Transverse colon (tissue), 4 donors: ENCODE data around the gene CAT. TPM values are rescaled to one million over a fixed set of nuclear protein-coding genes. Genes with fewer than 3 reads are reported as not detected.

Experiments used
- DNase-seq: peaks from one replicate; pipeline ENCODE4 v3.0.0-alpha.2; 2019
- H3K27ac ChIP-seq, 4 donors: fragments of 200-600 bp; sonication (generic); 2 replicates each; pipeline ENCODE4 v1.5.1; 2016 to 2018; ENCODE audit warnings: inconsistent platforms in 4 of 4
- H3K27me3 ChIP-seq: fragments of 200-600 bp; sonication (generic); 2 replicates; pipeline ENCODE4 v1.5.1; 2017; ENCODE audit warnings: inconsistent platforms
- H3K36me3 ChIP-seq, 4 donors: fragments of 200-600 bp; sonication (generic); 2 replicates each; pipeline ENCODE4 v1.5.1; 2017 to 2019; ENCODE audit warnings: inconsistent platforms in 4 of 4
- H3K4me1 ChIP-seq, 4 donors: fragments of 200-600 bp; sonication (generic); 2 replicates each; pipeline ENCODE4 v1.5.1; 2017 to 2020; ENCODE audit warnings: inconsistent platforms in 4 of 4
- H3K4me3 ChIP-seq, 4 donors: fragments of 200-600 bp; sonication (generic); 1 replicate in 1 of 4; 2 replicates in 3 of 4; pipeline versions ENCODE4 v1.5.1 to v1.6.1; 2017 to 2019; ENCODE audit warnings: inconsistent platforms in 4 of 4
- H3K9me3 ChIP-seq, 2 donors: fragments of 200-600 bp; sonication (generic); 2 replicates each; pipeline ENCODE4 v1.5.1; 2017 to 2019; ENCODE audit warnings: inconsistent platforms in 2 of 2
- EP300 ChIP-seq: sonication (generic); formaldehyde crosslinking; IDR thresholded peaks from one replicate; pipeline ENCODE4 v1.6.1; 2017; ENCODE audit warnings: antibody characterized with exemption, low read depth
- POLR2A ChIP-seq: fragments of 450-650 bp; IDR thresholded peaks from one replicate; pipeline ENCODE4 v1.6.1; 2016; ENCODE audit warnings: antibody characterized with exemption, mild to moderate bottlenecking, moderate library complexity
- POLR2AphosphoS5 ChIP-seq, 3 donors: sonication (generic); formaldehyde crosslinking; IDR thresholded peaks; one replicate each; pipeline ENCODE4 v1.6.1; 2016; ENCODE audit warnings: antibody characterized with exemption in 3 of 3
- WGBS, 2 donors: methylation state at CpG; one replicate each; pipeline ENCODE4 v1.1.5; 2018; ENCODE audit warnings: low coverage in 1 of 2; 5-methylcytosine and 5-hydroxymethylcytosine counted together
- in situ Hi-C, 4 donors: fragments of 200-750 bp; cut with MboI; loops; one replicate each; pipeline versions ENCODE4 v1.15.0 to v1.15.1; 2017; ENCODE audit warnings: low sequenced_read_pairs in 3 of 4, low pct_ligation_motif_present in 1 of 4, low pct_unique_long_range_greater_than_20kb in 1 of 4
- intact Hi-C: fragments of 100-400 bp; cut with DNase I; formaldehyde crosslinking; loops from one replicate; pipeline ENCODE4 v1.15.1; 2023; ENCODE audit warnings: low total_unique reads
- total RNA-seq, 4 donors: library from RNA; depleted of rRNA; stranded (reverse); fragments of >200 nt; gene quantifications; one replicate each; pipeline ENCODE4 v1.1.0, GENCODE V29; 2016
- TF ChIP-seq, protein P1 (sequence below), 5 experiments: fragments of 200-600 bp in 3 of 5; fragments of 450-650 bp in 2 of 5; sonication (generic) in 3 of 5; IDR thresholded peaks; 1 replicate in 2 of 5; 2 replicates in 3 of 5; pipeline ENCODE4 v1.5.1; 2016 to 2017; ENCODE audit warnings: antibody characterized with exemption in 5 of 5, inconsistent platforms in 3 of 5, mild to moderate bottlenecking in 2 of 5, moderate library complexity in 1 of 5

CAT gene
- total RNA-seq, 4 donors from 2014 or later: 81.2 to 168 (median 133) TPM

DNA sequence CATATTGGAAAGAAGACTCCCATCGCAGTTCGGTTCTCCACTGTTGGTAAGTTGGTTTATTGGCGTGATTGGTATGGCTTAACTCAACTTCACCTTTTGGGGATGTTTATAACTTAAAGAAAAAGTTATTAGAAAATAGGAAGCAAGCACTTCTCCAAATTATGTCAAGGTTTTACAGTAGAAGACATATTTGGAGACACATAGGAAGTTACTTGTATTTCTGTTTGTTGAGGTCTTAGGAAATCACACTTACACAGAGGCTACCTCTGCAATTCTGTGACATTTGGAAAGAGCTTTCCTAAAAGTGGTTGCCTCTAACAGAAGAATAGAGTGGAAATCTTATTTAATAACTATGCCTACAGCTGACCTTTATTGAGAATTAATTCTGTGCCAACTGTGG is 12.3 kb downstream of the CAT start:
- no peaks in the 10 kb centered on the region for H3K9me3 ChIP-seq
- no peak overlapping the region for H3K4me3 ChIP-seq
- in situ Hi-C loops: no loop called here
- intact Hi-C loops: no loop called here
- H3K27me3 ChIP-seq: no peaks in the 10 kb centered on the region
- H3K4me1 ChIP-seq: peaks cover 0 to 5% (median 0%) of the 10 kb centered on the region in 4 donors
- WGBS, 2 donors: 94% methylated on average over 3 of the region's 3 CpGs; no CpG with 5 or more reads in 1 of the 2 donors
- no peak overlapping the region for H3K27ac ChIP-seq
- TF ChIP-seq, protein P1, sequence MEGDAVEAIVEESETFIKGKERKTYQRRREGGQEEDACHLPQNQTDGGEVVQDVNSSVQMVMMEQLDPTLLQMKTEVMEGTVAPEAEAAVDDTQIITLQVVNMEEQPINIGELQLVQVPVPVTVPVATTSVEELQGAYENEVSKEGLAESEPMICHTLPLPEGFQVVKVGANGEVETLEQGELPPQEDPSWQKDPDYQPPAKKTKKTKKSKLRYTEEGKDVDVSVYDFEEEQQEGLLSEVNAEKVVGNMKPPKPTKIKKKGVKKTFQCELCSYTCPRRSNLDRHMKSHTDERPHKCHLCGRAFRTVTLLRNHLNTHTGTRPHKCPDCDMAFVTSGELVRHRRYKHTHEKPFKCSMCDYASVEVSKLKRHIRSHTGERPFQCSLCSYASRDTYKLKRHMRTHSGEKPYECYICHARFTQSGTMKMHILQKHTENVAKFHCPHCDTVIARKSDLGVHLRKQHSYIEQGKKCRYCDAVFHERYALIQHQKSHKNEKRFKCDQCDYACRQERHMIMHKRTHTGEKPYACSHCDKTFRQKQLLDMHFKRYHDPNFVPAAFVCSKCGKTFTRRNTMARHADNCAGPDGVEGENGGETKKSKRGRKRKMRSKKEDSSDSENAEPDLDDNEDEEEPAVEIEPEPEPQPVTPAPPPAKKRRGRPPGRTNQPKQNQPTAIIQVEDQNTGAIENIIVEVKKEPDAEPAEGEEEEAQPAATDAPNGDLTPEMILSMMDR (IDR thresholded peaks at IDR 0.05): no peak
- no peak for TF ChIP-seq EP300
- DNase-seq: no peak
- H3K36me3 ChIP-seq: peaks cover 0 to 63% (median 30%) of the 10 kb centered on the region in 4 donors

DNA sequence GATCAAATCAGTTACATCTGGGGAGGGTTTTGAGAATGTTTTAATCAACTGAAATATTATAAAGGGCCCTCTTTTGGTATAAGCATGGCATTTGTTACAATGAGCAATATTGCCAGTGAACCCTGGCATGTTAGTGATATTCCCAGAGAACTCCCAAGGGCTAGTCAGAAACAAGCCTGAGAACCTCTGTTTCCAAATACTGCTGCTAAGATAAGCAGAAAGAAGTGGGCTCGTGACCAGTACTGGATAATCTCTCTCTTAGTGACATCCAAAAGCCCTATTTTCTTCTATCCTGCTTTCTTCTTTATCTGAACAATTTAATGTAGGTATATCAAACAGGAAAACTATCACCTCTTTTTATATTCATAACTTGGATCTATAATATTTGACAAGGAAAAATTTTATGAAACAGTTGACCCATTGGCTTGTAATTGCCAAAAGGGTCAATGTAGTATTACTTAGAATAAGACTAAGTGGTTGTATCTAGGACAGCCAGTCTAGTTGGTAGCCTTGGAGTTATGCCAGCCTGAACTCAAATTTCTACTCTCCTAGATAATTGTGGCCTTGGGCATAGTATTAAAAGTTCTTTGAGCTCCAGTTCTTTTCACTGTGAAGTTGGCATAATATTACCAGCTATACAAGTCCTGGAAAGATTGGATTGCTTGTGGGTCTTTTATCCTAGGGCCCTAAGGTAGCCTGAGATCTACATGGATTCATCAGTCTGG is 15.7 kb downstream of the CAT start:
- no peak for TF ChIP-seq POLR2A
- TF ChIP-seq EP300: no peak
- no peak for TF ChIP-seq POLR2AphosphoS5 (IDR thresholded peaks at IDR 0.05)
- TF ChIP-seq, protein P1 (IDR thresholded peaks at IDR 0.05): no peak
- H3K4me3 ChIP-seq: no peak overlapping the region
- intact Hi-C loops (no loop called here), in situ Hi-C loops (no loop called here)
- DNase-seq: no peak
- no peaks in the 10 kb centered on the region for H3K27me3 ChIP-seq
- no peak overlapping the region for H3K27ac ChIP-seq
- no peaks in the 10 kb centered on the region for H3K9me3 ChIP-seq
- WGBS, 2 donors: 83 to 86% methylated on average over 1 of the region's 1 CpG
- H3K36me3 ChIP-seq: peaks cover 0 to 87% (median 42%) of the 10 kb centered on the region in 4 donors
- no peaks in the 10 kb centered on the region for H3K4me1 ChIP-seq

DNA sequence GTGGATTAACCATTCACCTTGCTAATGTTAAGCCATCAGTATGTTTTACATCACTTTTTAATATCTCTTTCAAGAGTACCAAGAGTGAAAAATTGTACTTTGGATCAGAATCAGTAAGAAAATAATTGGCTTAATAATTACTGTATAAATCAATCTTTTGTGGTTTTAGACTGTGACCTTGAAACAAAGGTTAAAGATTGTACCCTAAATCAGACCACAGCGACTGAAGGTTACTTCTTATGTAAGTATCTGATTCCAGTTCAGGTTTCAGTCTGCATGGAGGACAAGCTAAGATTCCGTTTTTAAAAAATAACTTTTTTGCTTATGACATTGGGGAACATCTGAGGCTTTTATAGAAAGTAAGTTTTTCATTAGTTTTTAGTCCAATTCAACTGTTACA is 18.9 kb downstream of the CAT start:
- Histone ChIP-seq H3K36me3 (peaks cover 0 to 82% (median 35%) of the 10 kb centered on the region in 4 donors), H3K4me3 (no peak overlapping the region), H3K4me1 (no peaks in the 10 kb centered on the region), H3K27ac (no peak overlapping the region), H3K27me3 (no peaks in the 10 kb centered on the region), H3K9me3 (no peaks in the 10 kb centered on the region)
- in situ Hi-C loops: no loop called here
- no peak for DNase-seq
- TF ChIP-seq EP300: no peak
- TF ChIP-seq POLR2A: no peak
- TF ChIP-seq POLR2AphosphoS5 (IDR thresholded peaks at IDR 0.05): no peak
- TF ChIP-seq, protein P1 (IDR thresholded peaks at IDR 0.05): no peak
- intact Hi-C loops: no loop called here
- 87 to 94% methylated on average over 2 of the region's 2 CpGs for WGBS, 2 donors

DNA sequence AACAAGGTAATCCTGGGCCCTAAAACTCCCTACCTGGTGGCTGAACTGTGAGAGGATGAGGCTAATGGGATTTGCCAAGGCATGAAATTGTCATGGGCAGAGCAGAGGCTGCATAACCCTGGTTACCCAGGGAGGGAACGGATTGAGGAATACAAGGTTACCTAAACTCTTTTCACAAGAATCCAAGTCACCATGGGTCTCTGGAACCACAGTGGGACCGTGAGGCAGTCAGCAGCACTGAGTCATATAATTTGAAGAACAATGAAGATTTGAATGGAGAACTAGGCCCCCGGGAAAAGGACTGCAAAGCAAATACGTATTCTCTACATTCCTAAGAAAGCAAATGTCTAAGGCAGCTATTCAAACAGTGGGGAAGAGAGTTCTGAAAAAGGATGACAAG is 19.8 kb downstream of the CAT start:
- H3K27me3 ChIP-seq: no peaks in the 10 kb centered on the region
- WGBS, 2 donors: 97 to 100% methylated on average over 4 of the region's 4 CpGs
- no peak for DNase-seq
- H3K4me3 ChIP-seq: no peak overlapping the region
- peaks cover 0 to 83% (median 37%) of the 10 kb centered on the region in 4 donors for H3K36me3 ChIP-seq
- in situ Hi-C loops (no loop called here), intact Hi-C loops (no loop called here)
- H3K4me1 ChIP-seq: no peaks in the 10 kb centered on the region
- no peak overlapping the region for H3K27ac ChIP-seq
- no peaks in the 10 kb centered on the region for H3K9me3 ChIP-seq
- TF ChIP-seq EP300 (no peak), POLR2AphosphoS5 (IDR thresholded peaks at IDR 0.05) (no peak), POLR2A (no peak)
- TF ChIP-seq, protein P1 (IDR thresholded peaks at IDR 0.05): no peak
